Vagina (tissue), 2 donors: Measurements from ENCODE around the gene ZNF738. TPM values are rescaled to one million over a fixed set of nuclear protein-coding genes. Genes with fewer than 3 reads are reported as not detected.
"Not testable (repeated sequence)": the region's sequence is repeated elsewhere in the genome, so short reads cannot be mapped to it uniquely, and the experiment has no call there.

ENCODE experiments used
- DNase-seq, 2 donors: peaks; one replicate each; pipeline ENCODE4 v3.0.0-alpha.2; 2017; ENCODE audit errors: extremely low spot score in 2 of 2
- H3K27ac ChIP-seq: fragments of 200-600 bp; sonication (generic); one replicate; pipeline ENCODE4 v1.5.1; 2019
- H3K27me3 ChIP-seq: fragments of 200-600 bp; sonication (generic); one replicate; pipeline ENCODE4 v1.5.1; 2019
- H3K36me3 ChIP-seq, 2 donors: fragments of 200-600 bp; sonication (generic); one replicate each; pipeline ENCODE4 v1.5.1; 2017 to 2019
- H3K4me1 ChIP-seq: fragments of 200-600 bp; sonication (generic); one replicate; pipeline ENCODE4 v1.5.1; 2019
- H3K4me3 ChIP-seq, 2 donors: fragments of 200-600 bp; sonication (generic); 1 replicate in 1 of 2; 2 replicates in 1 of 2; pipeline ENCODE4 v1.5.1; 2016 to 2019
- H3K9me3 ChIP-seq: fragments of 200-600 bp; sonication (generic); one replicate; pipeline ENCODE4 v1.5.1; 2019
- CTCF ChIP-seq, 3 experiments: fragments of 450-650 bp in 2 of 3; fragments of 200-600 bp in 1 of 3; sonication (generic) in 1 of 3; IDR thresholded peaks; one replicate each; pipeline ENCODE4 v1.5.1; 2017 to 2019; ENCODE audit warnings: antibody characterized with exemption in 3 of 3, mild to moderate bottlenecking in 2 of 3, moderate library complexity in 2 of 3
- POLR2A ChIP-seq, 2 donors: fragments of 450-650 bp; IDR thresholded peaks; one replicate each; pipeline ENCODE4 v1.6.1; 2017; ENCODE audit warnings: antibody characterized with exemption in 2 of 2, mild to moderate bottlenecking in 2 of 2, moderate library complexity in 2 of 2
- POLR2AphosphoS5 ChIP-seq, 2 donors: sonication (generic); formaldehyde crosslinking; IDR thresholded peaks; one replicate each; pipeline ENCODE4 v1.9.0; 2017; ENCODE audit warnings: antibody characterized with exemption in 2 of 2, mild to moderate bottlenecking in 2 of 2, low read depth in 1 of 2; ENCODE audit not compliant: insufficient read depth in 1 of 2
- intact Hi-C: fragments of 100-400 bp; cut with DNase I; formaldehyde crosslinking; loops from one replicate; pipeline ENCODE4 v1.15.1; 2023
- total RNA-seq: library from RNA; depleted of rRNA; stranded (reverse); fragments of >200 nt; gene quantifications from one replicate; pipeline ENCODE4 v1.2.3, GENCODE V29; 2016

Gene ZNF738
- total RNA-seq, result 5.4 TPM

DNA sequence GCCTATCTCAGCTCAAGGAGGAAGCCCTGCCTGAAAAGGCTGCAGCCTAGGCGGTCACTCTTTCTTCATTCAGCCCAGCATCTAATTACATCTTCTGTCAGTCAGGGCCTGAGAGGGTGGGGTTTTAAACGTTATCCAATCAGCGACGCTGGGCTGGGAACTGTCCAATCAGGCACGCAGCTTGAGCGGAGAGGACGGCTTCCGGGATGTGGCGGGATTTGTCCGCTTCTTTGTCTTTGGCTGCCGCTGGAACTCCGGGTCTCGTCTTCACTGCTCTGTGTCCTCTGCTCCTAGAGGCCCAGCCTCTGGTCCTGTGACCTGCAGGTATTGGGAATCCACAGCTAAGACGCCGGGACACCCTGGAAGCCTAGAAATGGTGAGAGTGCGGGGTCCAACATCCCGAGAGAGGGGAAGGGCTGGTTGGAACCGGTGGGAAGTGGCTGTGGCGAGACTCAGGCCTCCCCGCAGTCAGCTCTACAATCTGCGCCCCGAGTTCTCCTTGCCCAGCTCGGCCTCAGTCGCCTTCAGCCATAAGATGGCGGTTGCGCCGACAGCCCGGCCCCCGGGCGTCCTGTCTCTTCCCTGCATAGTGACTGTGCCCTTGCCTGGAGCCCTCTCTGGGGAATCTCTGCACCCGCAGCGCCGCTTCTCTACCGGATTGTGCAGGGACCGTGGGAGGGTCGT is at the start of gene ZNF738:
ZNF738 (plus strand) TSS at position 233 of the 684 bp plus-strand sequence; CDS start at position 374, 141 bp downstream.
- DNase-seq, result peak in 1 of 2 donors; percentile 96
- H3K4me3 ChIP-seq, result peak within 1 kb of the TSS; percentile 65 to 81
- H3K4me1 ChIP-seq, result peaks cover 10% of the 10 kb centered on the region
- H3K27me3 ChIP-seq, result no peaks in the 10 kb centered on the region
- H3K27ac ChIP-seq, result peak within 1 kb of the TSS; percentile 80
- intact Hi-C loops, result no loop called here
- H3K9me3 ChIP-seq, result no peaks in the 10 kb centered on the region
- TF ChIP-seq CTCF (IDR thresholded peaks at IDR 0.05), result no peak
- TF ChIP-seq POLR2AphosphoS5 (IDR thresholded peaks at IDR 0.05; ENCODE audit: insufficient read depth in 1 of 2, low read depth in 1 of 2), result peak; percentile 50 to 71
- peaks cover 0 to 6% of the 10 kb centered on the region in 2 donors for H3K36me3 ChIP-seq

- H3K27ac ChIP-seq, H3K4me3 ChIP-seq, DNase-seq, H3K36me3 ChIP-seq, H3K27me3 ChIP-seq, intact Hi-C loops, H3K9me3 ChIP-seq: not testable (repeated sequence)
- H3K4me1 ChIP-seq, result peaks cover 27% of the 10 kb centered on the region
These were observed 46.0 kb upstream of the ZNF738 start for GRCh38 chr19:21312807-21313206.

DNA sequence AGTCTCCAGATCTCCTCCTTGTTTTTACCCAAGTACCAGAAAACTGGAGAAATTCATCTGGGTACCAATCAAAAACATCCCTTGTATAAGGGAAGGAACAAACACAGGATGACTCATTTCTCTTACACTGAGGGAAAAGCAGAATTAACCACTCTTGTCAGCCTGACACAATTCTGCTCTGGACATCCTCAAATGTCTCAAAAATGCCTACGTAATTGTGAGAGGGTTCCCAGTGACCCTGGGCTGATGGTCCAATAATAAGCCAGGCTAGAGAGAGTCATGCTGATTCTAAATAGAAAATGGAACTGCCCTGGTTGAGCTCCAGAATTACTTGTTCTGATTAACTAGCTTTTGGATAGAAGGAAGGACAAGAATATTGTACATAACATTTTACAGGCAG is 44.1 kb upstream of the ZNF738 start:
- Histone ChIP-seq H3K27me3 (no peaks in the 10 kb centered on the region), H3K9me3 (no peaks in the 10 kb centered on the region), H3K4me1 (peaks cover 37% of the 10 kb centered on the region), H3K4me3 (no peak overlapping the region), H3K27ac (no peak overlapping the region), H3K36me3 (no peaks in the 10 kb centered on the region)
- no peak for DNase-seq
- TF ChIP-seq POLR2AphosphoS5 (IDR thresholded peaks at IDR 0.05; ENCODE audit: insufficient read depth in 1 of 2, low read depth in 1 of 2) (no peak), CTCF (IDR thresholded peaks at IDR 0.05) (no peak), POLR2A (IDR thresholded peaks at IDR 0.05) (no peak)
- intact Hi-C loops, result no loop called here

DNA sequence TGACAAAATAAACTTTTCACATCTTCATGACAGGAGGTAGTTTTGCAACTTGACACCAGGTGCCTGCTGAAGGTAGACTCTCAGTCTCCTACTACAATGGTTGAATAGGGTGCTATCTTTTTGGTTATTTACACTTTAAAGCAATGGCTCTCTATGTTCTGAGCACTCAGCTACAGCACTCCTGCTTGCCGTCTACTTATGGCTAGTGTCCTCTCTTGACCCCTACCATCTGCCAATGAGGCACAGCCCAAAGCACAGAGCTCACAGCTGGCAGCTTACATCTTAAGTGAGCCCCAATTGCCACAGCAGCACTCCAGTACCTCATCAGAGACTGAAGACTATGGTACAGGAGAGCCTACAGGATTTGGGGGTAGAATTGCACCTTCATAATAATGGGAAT is 41.0 kb upstream of the ZNF738 start:
- Histone ChIP-seq H3K4me1 (peaks cover 49% of the 10 kb centered on the region), H3K27me3 (no peaks in the 10 kb centered on the region), H3K9me3 (no peaks in the 10 kb centered on the region), H3K27ac (no peak overlapping the region), H3K4me3 (no peak overlapping the region), H3K36me3 (no peaks in the 10 kb centered on the region)
- TF ChIP-seq POLR2AphosphoS5 (IDR thresholded peaks at IDR 0.05; ENCODE audit: insufficient read depth in 1 of 2, low read depth in 1 of 2) (no peak), CTCF (IDR thresholded peaks at IDR 0.05) (no peak), POLR2A (IDR thresholded peaks at IDR 0.05) (no peak)
- no peak for DNase-seq
- intact Hi-C loops, result no loop called here

DNA sequence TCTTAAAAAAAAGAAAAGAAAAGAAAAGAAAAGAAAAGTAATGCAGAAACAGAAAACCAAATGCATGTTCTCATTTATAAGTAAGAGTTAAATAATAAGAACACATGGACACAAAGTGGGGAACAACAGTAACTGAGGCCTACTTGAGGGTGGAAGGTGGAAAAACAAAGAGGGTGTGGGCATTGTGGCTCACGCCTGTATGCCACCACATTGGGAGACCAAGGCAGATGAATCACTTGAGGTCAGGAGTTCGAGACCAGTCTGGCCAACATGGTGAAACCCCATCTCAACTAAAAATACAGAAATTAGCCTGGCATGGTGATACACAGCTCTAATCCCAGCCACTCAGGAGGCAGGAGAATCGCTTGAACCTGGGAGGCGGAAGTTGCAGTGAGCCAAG is 37.7 kb upstream of the ZNF738 start:
- DNase-seq, result no peak
- no peak overlapping the region for H3K4me3 ChIP-seq
- TF ChIP-seq CTCF (IDR thresholded peaks at IDR 0.05), result no peak
- no peak for TF ChIP-seq POLR2A (IDR thresholded peaks at IDR 0.05)
- TF ChIP-seq POLR2AphosphoS5 (IDR thresholded peaks at IDR 0.05; ENCODE audit: insufficient read depth in 1 of 2, low read depth in 1 of 2), result no peak
- H3K4me1 ChIP-seq, result peaks cover 44% of the 10 kb centered on the region
- H3K27me3 ChIP-seq, result no peaks in the 10 kb centered on the region
- intact Hi-C loops, result no loop called here
- peaks cover 0 to 4% of the 10 kb centered on the region in 2 donors for H3K36me3 ChIP-seq
- H3K27ac ChIP-seq, result no peak overlapping the region
- no peaks in the 10 kb centered on the region for H3K9me3 ChIP-seq
